PC-3 (cell line): Measurements from ENCODE around the gene MOB2. TPM values are rescaled to one million over a fixed set of nuclear protein-coding genes. Genes with fewer than 3 reads are reported as not detected.

Source experiments
- ATAC-seq: fragments of 200-7000 bp; cut with Tn5 transposase; 2 replicates; pipeline ENCODE4 v1.9.1; 2020; ENCODE audit warnings: mild to moderate bottlenecking, moderate library complexity
- BruUV-seq: library from RNA; stranded (reverse); fragments of 400-500 nt; replicated peaks from 2 replicates; lab custom pipeline; 2021; lab: Mats Ljungman, UMichigan
- CTCF ChIA-PET: fragments of 300-600 bp; sonication (Branson Sonifier 250); formaldehyde crosslinking; loops from one replicate; lab custom pipeline; 2022; ENCODE audit warnings: antibody characterized with exemption; lab: Charles Lee
- POLR2A ChIA-PET: fragments of 300-600 bp; sonication (Branson Sonifier 250); formaldehyde crosslinking; loops from one replicate; lab custom pipeline; 2022; ENCODE audit warnings: antibody characterized with exemption; ENCODE audit not compliant: unreplicated experiment; lab: Charles Lee
- DNase-seq: peaks from one replicate; pipeline ENCODE4 v3.0.0-alpha.2; 2015
- H2AFZ ChIP-seq: fragments of 300-600 bp; sonication (generic); 2 replicates; pipeline ENCODE4 v1.6.0; 2016; ENCODE audit warnings: antibody characterized with exemption, low read length
- H3F3A ChIP-seq: fragments of 300-600 bp; sonication (generic); one replicate; pipeline ENCODE4 v1.6.0; 2017; ENCODE audit warnings: antibody characterized with exemption, low read length, control low read depth, mild to moderate bottlenecking; ENCODE audit not compliant: unreplicated experiment
- H3K27ac ChIP-seq: fragments of 300-600 bp; sonication (generic); 2 replicates; pipeline ENCODE4 v1.5.1; 2016; ENCODE audit warnings: mild to moderate bottlenecking, low read length
- H3K27me3 ChIP-seq: fragments of 300-600 bp; sonication (generic); 2 replicates; pipeline ENCODE4 v1.6.1; 2016; ENCODE audit warnings: low read length, mixed read lengths
- H3K36me3 ChIP-seq: fragments of 300-600 bp; sonication (generic); 2 replicates; pipeline ENCODE4 v1.6.1; 2016; ENCODE audit warnings: low read depth, mixed run types, low read length, mixed read lengths
- H3K4me1 ChIP-seq: fragments of 300-600 bp; sonication (generic); 2 replicates; pipeline ENCODE4 v1.5.1; 2016; ENCODE audit warnings: low read length; ENCODE audit not compliant: insufficient read depth
- H3K4me2 ChIP-seq: fragments of 300-600 bp; sonication (generic); 2 replicates; pipeline ENCODE4 v1.6.0; 2016; ENCODE audit warnings: low read length
- H3K4me3 ChIP-seq: fragments of 300-600 bp; sonication (generic); 2 replicates; pipeline ENCODE4 v1.5.1; 2016; ENCODE audit warnings: mild to moderate bottlenecking, low read length, mixed read lengths
- H3K79me2 ChIP-seq: fragments of 300-600 bp; sonication (generic); 2 replicates; pipeline ENCODE4 v1.6.1; 2017; ENCODE audit warnings: low read length, mixed read lengths
- H3K9ac ChIP-seq: fragments of 300-600 bp; sonication (generic); 2 replicates; pipeline ENCODE4 v1.6.0; 2016; ENCODE audit warnings: mild to moderate bottlenecking, low read length
- H3K9me2 ChIP-seq: fragments of 300-600 bp; sonication (generic); replicated peaks from 2 replicates; pipeline ENCODE4 v1.6.1; 2016; ENCODE audit warnings: mixed run types, low read length, mixed read lengths
- H3K9me3 ChIP-seq: fragments of 300-600 bp; sonication (generic); 2 replicates; pipeline ENCODE4 v1.6.1; 2016; ENCODE audit warnings: low read length, mixed read lengths
- H4K20me1 ChIP-seq: fragments of 300-600 bp; sonication (generic); 2 replicates; pipeline ENCODE4 v1.6.1; 2016; ENCODE audit warnings: low read length, mixed read lengths
- CTCF ChIP-seq: fragments of 300-600 bp; sonication (generic); conservative IDR thresholded peaks from 2 replicates; pipeline ENCODE4 v1.5.1; 2017; ENCODE audit warnings: antibody characterized with exemption, low read depth, mild to moderate bottlenecking, low read length
- EZH2 ChIP-seq: fragments of 300-600 bp; sonication (generic); IDR thresholded peaks from one replicate; pipeline ENCODE4 v1.6.1; 2017; ENCODE audit warnings: antibody characterized with exemption, mild to moderate bottlenecking, low read length; ENCODE audit not compliant: unreplicated experiment
- EZH2phosphoT487 ChIP-seq: fragments of 300-600 bp; sonication (generic); IDR thresholded peaks from 2 replicates; pipeline ENCODE4 v1.6.1; 2018; ENCODE audit warnings: mild to moderate bottlenecking, antibody characterized with exemption, low read length, borderline replicate concordance
- intact Hi-C: fragments of 100-400 bp; cut with micrococcal nuclease; formaldehyde crosslinking; loops from 2 replicates; pipeline ENCODE4 v1.9.0; 2023
- total RNA-seq: library from RNA; depleted of rRNA; stranded (reverse); fragments of >200 nt; gene quantifications from 2 replicates; pipeline ENCODE4 v1.2.3, GENCODE V29; 2014

MOB2 gene
- total RNA-seq, 1 experiment from 2014 or later, result 31.0 TPM

GRCh38 chr11:1476940-1477736 is 9.4 kb downstream of the MOB2 start:
- CTCF ChIA-PET, result no interaction called here
- no peak for ATAC-seq
- H3K27me3 ChIP-seq, result no peaks in the 10 kb centered on the region

GRCh38 chr11:1475841-1476240 is 10.7 kb downstream of the MOB2 start:
- no peaks in the 10 kb centered on the region for H3F3A ChIP-seq
- H3K9me2 ChIP-seq, result no peaks in the 10 kb centered on the region
- H3K4me1 ChIP-seq, result no peaks in the 10 kb centered on the region
- no peaks in the 10 kb centered on the region for H3K79me2 ChIP-seq
- no peak for ATAC-seq
- no peaks in the 10 kb centered on the region for H4K20me1 ChIP-seq
- TF ChIP-seq EZH2 (no peak), EZH2phosphoT487 (no peak), CTCF (no peak)
- H3K27ac ChIP-seq, result no peak overlapping the region
- H3K9ac ChIP-seq, result no peak overlapping the region
- H3K27me3 ChIP-seq, result no peaks in the 10 kb centered on the region
- H2AFZ ChIP-seq, result no peak overlapping the region
- no peaks in the 10 kb centered on the region for H3K9me3 ChIP-seq
- H3K4me2 ChIP-seq, result no peak overlapping the region
- intact Hi-C loops, result no loop called here
- ChIA-PET POLR2A (no interaction called here), CTCF (no interaction called here)
- H3K36me3 ChIP-seq, result 0 out of 2 replicates have a peak, but pooled peaks cover 4% of the 10 kb centered on the region
- no TSS peak for BruUV-seq
- DNase-seq, result no peak
- no peak overlapping the region for H3K4me3 ChIP-seq

More at GRCh38 chr11:1476940-1477736, 9.4 kb downstream of the MOB2 start:
- Histone ChIP-seq H4K20me1 (no peaks in the 10 kb centered on the region), H3K9me3 (no peaks in the 10 kb centered on the region), H3K4me3 (no peak overlapping the region), H3K4me2 (no peak overlapping the region), H3F3A (no peaks in the 10 kb centered on the region), H3K4me1 (no peaks in the 10 kb centered on the region), H3K9me2 (no peaks in the 10 kb centered on the region), H3K9ac (no peak overlapping the region), H3K27ac (no peak overlapping the region), H2AFZ (no peak overlapping the region), H3K36me3 (0 out of 2 replicates have a peak, but pooled peaks cover 4% of the 10 kb centered on the region), H3K79me2 (no peaks in the 10 kb centered on the region)
- intact Hi-C loops, result no loop called here
- POLR2A ChIA-PET, result no interaction called here
- TF ChIP-seq EZH2 (no peak), EZH2phosphoT487 (no peak), CTCF (no peak)
- no peak for DNase-seq
- BruUV-seq, result no TSS peak

- H3K9ac ChIP-seq, result no peak overlapping the region
- ATAC-seq, result no peak
- intact Hi-C loops, result no loop called here
These were observed 12.8 kb downstream of the MOB2 start for GRCh38 chr11:1473786-1474185.

More at GRCh38 chr11:1473786-1474185, 12.8 kb downstream of the MOB2 start:
- POLR2A ChIA-PET, result no interaction called here
- Histone ChIP-seq H3K4me1 (no peaks in the 10 kb centered on the region), H3K27me3 (no peaks in the 10 kb centered on the region), H3K9me3 (no peaks in the 10 kb centered on the region), H4K20me1 (no peaks in the 10 kb centered on the region), H2AFZ (no peak overlapping the region), H3K4me3 (no peak overlapping the region), H3K4me2 (no peak overlapping the region), H3K27ac (no peak overlapping the region), H3K36me3 (0 out of 2 replicates have a peak, but pooled peaks cover 4% of the 10 kb centered on the region), H3K79me2 (no peaks in the 10 kb centered on the region), H3F3A (no peaks in the 10 kb centered on the region), H3K9me2 (no peaks in the 10 kb centered on the region)
- DNase-seq, result no peak
- TF ChIP-seq EZH2, result no peak
- no peak for TF ChIP-seq EZH2phosphoT487
- no peak for TF ChIP-seq CTCF
- CTCF ChIA-PET, result no interaction called here
- BruUV-seq, result no TSS peak
